ENCODE results near the gene ZNF697.
"Not testable (repeated sequence)": the region's sequence is repeated elsewhere in the genome, so short reads cannot be mapped to it uniquely, and the experiment has no call there.

Gene ZNF697

DNA sequence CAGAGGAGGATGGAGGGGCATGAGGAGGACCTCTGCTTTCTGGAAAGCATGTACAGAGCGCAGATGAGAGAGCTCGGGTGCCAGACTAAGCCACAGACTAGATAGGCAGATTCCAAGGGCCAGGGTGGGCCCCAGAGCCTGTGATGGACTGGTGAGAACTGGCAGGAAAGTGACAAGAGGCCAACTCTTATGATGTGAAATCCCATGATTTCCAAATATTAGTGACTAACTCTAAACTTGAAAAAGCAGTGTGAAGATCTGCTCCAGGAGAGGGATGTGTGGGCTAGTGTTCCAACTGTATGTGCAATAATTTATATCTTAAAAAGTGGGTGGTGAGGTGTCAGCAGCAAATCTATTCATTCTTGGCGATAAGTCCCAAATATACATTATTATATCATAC lies 67.0 kb downstream of the ZNF697 start:
- not testable (repeated sequence) for H3K9me3 ChIP-seq (ENCODE audit: control insufficient read depth, insufficient read depth, low read depth, low read length); H3K4me3 ChIP-seq (ENCODE audit: low read depth, low read length); H3K9ac ChIP-seq (ENCODE audit: low read length); H3K36me3 ChIP-seq (ENCODE audit: control insufficient read depth, insufficient read depth, low read length); H3K4me1 ChIP-seq (ENCODE audit: control insufficient read depth, insufficient read depth, low read length); H3K27me3 ChIP-seq (ENCODE audit: control insufficient read depth, insufficient read depth, low read length); H3K27ac ChIP-seq (ENCODE audit: low read depth, low read length)

DNA sequence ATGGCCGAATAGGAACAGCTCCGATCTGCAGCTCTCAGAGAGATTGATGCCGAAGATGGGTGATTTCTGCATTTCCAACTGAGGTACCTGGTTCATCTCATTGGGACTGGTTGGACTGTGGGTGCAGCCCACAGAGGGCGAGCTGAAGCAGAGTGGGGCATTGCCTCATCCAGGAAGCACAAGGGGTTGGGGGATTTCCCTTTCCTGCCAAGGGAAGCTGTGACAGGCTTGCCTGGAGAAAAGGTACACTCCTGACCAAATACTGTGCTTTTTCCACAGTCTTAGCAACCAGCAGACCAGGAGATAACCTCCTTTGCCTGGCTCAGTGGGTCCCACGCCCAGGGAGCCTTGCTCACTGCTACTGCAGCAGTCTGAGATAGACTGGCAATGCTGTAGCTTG lies 74.2 kb downstream of the ZNF697 start:
- Histone ChIP-seq H3K27me3 (ENCODE audit: control insufficient read depth, insufficient read depth, low read length) (no peaks in the 10 kb centered on the region), H3K9me3 (ENCODE audit: control insufficient read depth, insufficient read depth, low read depth, low read length) (no peaks in the 10 kb centered on the region), H3K4me3 (ENCODE audit: low read depth, low read length) (no peak overlapping the region), H3K27ac (ENCODE audit: low read depth, low read length) (no peak overlapping the region), H3K36me3 (ENCODE audit: control insufficient read depth, insufficient read depth, low read length) (no peaks in the 10 kb centered on the region), H3K4me1 (ENCODE audit: control insufficient read depth, insufficient read depth, low read length) (peaks cover 6% of the 10 kb centered on the region), H3K9ac (ENCODE audit: low read length) (no peak overlapping the region)

DNA sequence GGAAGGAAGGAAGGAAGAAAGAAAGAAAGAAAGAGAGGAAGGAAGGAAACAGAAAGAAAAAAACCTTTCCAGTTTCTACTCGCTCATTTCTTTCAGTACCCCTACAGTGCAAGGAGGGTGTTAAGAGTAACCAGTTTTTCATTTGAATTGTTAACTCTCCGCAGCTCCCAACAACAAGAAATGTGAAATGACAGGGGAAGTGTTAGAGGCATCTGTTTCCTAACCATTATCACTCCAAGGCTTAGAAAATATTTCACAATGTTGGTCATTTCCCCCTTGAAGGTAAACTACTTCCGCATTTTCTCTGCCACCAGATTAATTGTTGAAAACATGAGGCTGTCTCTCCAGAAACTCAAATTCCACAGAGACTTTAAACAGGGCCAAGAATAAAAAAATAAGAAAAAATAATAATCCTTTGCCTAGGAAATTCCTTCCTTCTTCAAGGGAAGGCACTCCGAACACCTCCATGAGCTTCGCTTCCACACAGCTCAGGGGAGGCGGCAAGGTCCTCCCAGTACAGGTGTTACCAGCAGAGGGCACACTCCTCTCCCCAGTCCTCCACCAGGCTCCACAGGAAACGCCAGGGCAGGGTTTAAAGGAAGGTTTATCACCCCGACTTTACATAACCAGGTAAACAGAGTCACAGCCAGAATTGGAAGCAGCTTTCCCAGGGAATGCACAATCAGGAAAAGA lies 78.0 kb downstream of the ZNF697 start:
- H3K36me3 ChIP-seq (ENCODE audit: control insufficient read depth, insufficient read depth, low read length); H3K9me3 ChIP-seq (ENCODE audit: control insufficient read depth, insufficient read depth, low read depth, low read length); H3K27me3 ChIP-seq (ENCODE audit: control insufficient read depth, insufficient read depth, low read length): not testable (repeated sequence)

More for the DNA sequence above, 78.0 kb downstream of the ZNF697 start:
- not testable (repeated sequence) for H3K9ac ChIP-seq (ENCODE audit: low read length); H3K27ac ChIP-seq (ENCODE audit: low read depth, low read length); H3K4me3 ChIP-seq (ENCODE audit: low read depth, low read length); H3K4me1 ChIP-seq (ENCODE audit: control insufficient read depth, insufficient read depth, low read length)
